Adrenal gland (tissue), 12 donors: ENCODE data around the gene ZSCAN10. TPM values are rescaled to one million over a fixed set of nuclear protein-coding genes. Genes with fewer than 3 reads are reported as not detected.

Experiments
- DNase-seq, 7 donors: peaks; one replicate each; pipeline ENCODE4 v3.0.0-alpha.2; 2019 to 2020
- H3K27ac ChIP-seq, 5 donors: fragments of 200-600 bp; sonication (generic) in 4 of 5; 1 replicate in 3 of 5; 2 replicates in 2 of 5; pipeline versions ENCODE4 v1.5.1 to v1.8.0; 2016 to 2020; ENCODE audit warnings: mild to moderate bottlenecking in 1 of 5
- H3K27me3 ChIP-seq: fragments of 200-600 bp; 2 replicates; pipeline ENCODE4 v1.8.0; 2021
- H3K36me3 ChIP-seq, 2 donors: fragments of 200-600 bp; replicated peaks in 1 of 2; 1 replicate in 1 of 2; 2 replicates in 1 of 2; pipeline versions ENCODE4 v1.5.1 to v1.8.0; 2018 to 2022
- H3K4me1 ChIP-seq, 2 donors: fragments of 200-600 bp; replicated peaks in 1 of 2; 1 replicate in 1 of 2; 2 replicates in 1 of 2; pipeline versions ENCODE4 v1.5.1 to v1.8.0; 2018 to 2021
- H3K4me3 ChIP-seq, 4 donors: fragments of 200-600 bp; sonication (generic) in 3 of 4; one replicate each; pipeline ENCODE4 v1.5.1; 2016 to 2018
- H3K9me3 ChIP-seq, 3 donors: fragments of 200-600 bp; sonication (generic) in 1 of 3; replicated peaks in 1 of 3; 1 replicate in 2 of 3; 2 replicates in 1 of 3; pipeline versions ENCODE4 v1.5.1 to v1.8.0; 2016 to 2021
- CTCF ChIP-seq, 6 experiments: fragments of 450-650 bp in 4 of 6; fragments of 200-600 bp in 2 of 6; sonication (generic) in 1 of 6; IDR thresholded peaks; 1 replicate in 5 of 6; 2 replicates in 1 of 6; pipeline versions ENCODE4 v1.5.1 to v1.8.0; 2016 to 2021; ENCODE audit warnings: antibody characterized with exemption in 6 of 6, mild to moderate bottlenecking in 2 of 6, moderate library complexity in 1 of 6
- POLR2A ChIP-seq, 2 donors: fragments of 450-650 bp; IDR thresholded peaks; one replicate each; pipeline ENCODE4 v1.6.1; 2017; ENCODE audit warnings: antibody characterized with exemption in 2 of 2, mild to moderate bottlenecking in 2 of 2, moderate library complexity in 1 of 2
- WGBS, 4 donors: extraction: QIAGEN DNeasy Blood & Tissue Kit in 2 of 4; methylation state at CpG; one replicate each; pipeline versions ENCODE4 v1.1.5 to v1.1.7; 2013 to 2017; 5-methylcytosine and 5-hydroxymethylcytosine counted together
- intact Hi-C, 2 donors: fragments of 100-400 bp; cut with DNase I; formaldehyde crosslinking; loops; one replicate each; pipeline versions ENCODE4 v1.14.1 to v1.15.0; 2022 to 2023
- polyA plus RNA-seq, 3 donors: library from polyadenylated mRNA; stranded (reverse); fragments of 200-250 nt in 2 of 3; fragments of 350-450 nt in 1 of 3; fragmentation: Illumina TruSeq in 1 of 3; extraction: RNeasy Lipid Tissue Mini Kit (QIAGEN cat#74804) in 1 of 3; gene quantifications; one replicate each; pipeline ENCODE4 v1.2.3, GENCODE V29; 2013 to 2014
- total RNA-seq, 9 donors: library from RNA; depleted of rRNA in 4 of 9; stranded (reverse); fragments of >200 nt in 4 of 9; fragments of 120-200 nt in 1 of 9; fragmentation: NEBNext Ultra II Directional in 1 of 9; extraction: Animal tissue kit (Norgen Biotek cat#: 25700) in 1 of 9; gene quantifications; one replicate each; pipeline versions ENCODE4 v1.1.0 to v1.2.4, GENCODE V29; 2013 to 2023
- donor health status: healthy with polysubstance abuse.
- donor health status: Bipolar disorder and iron deficiency.
- donor health status: DM: yes; HTN: yes; CAD: no.
- donor health status: DM: no; HTN: no; CAD: no.
- donor health status: DM: no; HTN: no; CAD: no.
- donor health status: DM: yes; HTN: yes; CAD: no.

Gene ZSCAN10
- total and polyA plus RNA-seq, 12 donors, result 0.11 to 0.50 (median 0.14) TPM; not detected in 8

GRCh38 chr16:3112881-3113574, 13.9 kb upstream of the ZSCAN10 start:
- Histone ChIP-seq H3K27me3 (no peaks in the 10 kb centered on the region), H3K4me3 (peak overlapping the region; percentile 17 to 94 (median 78)), H3K27ac (peak overlapping the region in 3 of 5 donors; percentile 64 to 78 (median 71)), H3K4me1 (peaks cover 23 to 32% of the 10 kb centered on the region in 2 donors), H3K36me3 (peaks cover 0 to 18% of the 10 kb centered on the region in 2 donors), H3K9me3 (no peaks in the 10 kb centered on the region)
- WGBS, 4 donors, result 17 to 20% (median 18%) methylated on average over 14 to 19 of the region's 19 CpGs
- intact Hi-C loops, result no loop called here
- TF ChIP-seq CTCF (IDR thresholded peaks at IDR 0.05) (no peak), POLR2A (IDR thresholded peaks at IDR 0.05) (no peak)
- DNase-seq, result no peak

DNA sequence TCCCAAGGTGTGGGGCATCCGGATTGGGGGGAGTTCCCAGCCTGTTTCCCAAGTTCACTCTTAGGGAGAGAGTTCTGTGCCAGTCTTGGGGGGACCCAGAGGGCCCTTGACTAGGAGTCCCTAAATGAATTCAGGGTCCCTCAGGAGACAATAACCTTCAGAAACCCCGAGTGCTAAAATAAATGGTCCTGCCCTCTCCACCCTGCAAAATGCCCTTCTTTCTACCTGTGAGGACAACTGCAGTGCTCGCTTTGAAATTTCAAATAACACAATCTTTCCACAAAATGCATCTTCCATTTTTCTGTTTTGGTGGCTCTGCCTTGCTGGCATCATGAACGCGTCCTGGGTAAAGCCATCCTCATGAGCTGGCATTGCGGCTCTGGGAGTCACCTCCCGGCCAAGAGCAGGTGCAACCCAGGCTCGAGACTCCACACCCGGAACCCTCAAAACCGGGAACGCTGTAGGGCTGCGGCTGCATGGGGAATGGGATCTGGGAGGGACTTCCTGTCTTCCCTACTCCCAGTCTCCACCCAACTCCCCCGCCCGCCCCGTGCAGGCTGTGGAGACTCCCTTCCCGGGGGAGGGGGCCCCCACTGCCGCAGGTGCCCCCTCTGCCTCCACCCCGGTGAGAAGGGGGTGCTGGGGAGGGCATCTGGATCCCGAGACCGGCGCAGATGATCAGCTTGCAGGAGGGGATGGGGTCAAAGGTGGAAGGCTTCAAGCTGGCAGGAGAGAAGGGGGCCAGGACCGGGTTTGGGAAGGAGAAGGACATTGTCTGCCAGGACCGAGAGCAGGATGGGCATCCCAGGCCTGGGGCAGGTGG, 13.2 kb upstream of the ZSCAN10 start, which contains the start of gene ZNF205:
ZNF205 (plus strand) TSS at position 529 of the 823 bp plus-strand sequence. CDS start 845 bp downstream, outside the sequence.
- H3K4me1 ChIP-seq, result peaks cover 28 to 36% of the 10 kb centered on the region in 2 donors
- intact Hi-C loops, result no loop called here
- DNase-seq, result peak; percentile 76 to 86 (median 78)
- no peak for TF ChIP-seq CTCF (IDR thresholded peaks at IDR 0.05)
- TF ChIP-seq POLR2A (IDR thresholded peaks at IDR 0.05), result no peak
- peaks cover 0 to 15% of the 10 kb centered on the region in 2 donors for H3K36me3 ChIP-seq
- peak within 1 kb of the TSS in 3 of 5 donors; percentile 64 to 78 (median 71) for H3K27ac ChIP-seq
- WGBS, 4 donors, result 10 to 18% (median 14%) methylated on average over 10 to 23 of the region's 23 CpGs
- H3K4me3 ChIP-seq, result peak within 1 kb of the TSS; percentile 17 to 94 (median 78)
- no peaks in the 10 kb centered on the region for H3K27me3 ChIP-seq
- no peaks in the 10 kb centered on the region for H3K9me3 ChIP-seq

- H3K36me3 ChIP-seq, result no peaks in the 10 kb centered on the region
- DNase-seq, result peak; percentile 91 to 96 (median 94)
- H3K27ac ChIP-seq, result peak overlapping the region; percentile 74 to 85 (median 78)
- intact Hi-C loops, result no loop called here
- H3K4me3 ChIP-seq, result peak overlapping the region; percentile 40 to 73 (median 51)
- TF ChIP-seq POLR2A (IDR thresholded peaks at IDR 0.05) (peak; percentile 56 to 91), CTCF (IDR thresholded peaks at IDR 0.05) (no peak)
- H3K4me1 ChIP-seq, result peaks cover 12 to 18% of the 10 kb centered on the region in 2 donors
- no peaks in the 10 kb centered on the region for H3K9me3 ChIP-seq
- WGBS, 4 donors, result 1 to 2% (median 1%) methylated on average over 27 to 74 of the region's 74 CpGs
- H3K27me3 ChIP-seq, result no peaks in the 10 kb centered on the region
Measured at GRCh38 chr16:3106205-3106928, 7.3 kb upstream of the ZSCAN10 start.
